HG03378 (cell line): ENCODE results near the gene MYCL.
"Not testable (repeated sequence)": the region's sequence is repeated elsewhere in the genome, so short reads cannot be mapped to it uniquely, and the experiment has no call there.

ENCODE experiments used
- ATAC-seq: cut with Tn5 transposase; IDR thresholded peaks from one replicate; pipeline ENCODE4 v1.9.1; 2021; ENCODE audit warnings: mild to moderate bottlenecking, moderate library complexity; ENCODE audit not compliant: unreplicated experiment

The MYCL gene

GRCh38 chr1:39892601-39893595 is 8.8 kb downstream of the MYCL start:
- ATAC-seq, result no peak

GRCh38 chr1:39890880-39891279 is 10.8 kb downstream of the MYCL start:
- no peak for ATAC-seq

- ATAC-seq, result no peak
These were observed 11.4 kb downstream of the MYCL start for GRCh38 chr1:39890273-39890672.

GRCh38 chr1:39886757-39887231 is 14.9 kb downstream of the MYCL start:
- no peak for ATAC-seq

- no peak for ATAC-seq
These were observed 16.2 kb downstream of the MYCL start for GRCh38 chr1:39885516-39885915.

- no peak for ATAC-seq
These were observed 19.6 kb downstream of the MYCL start for GRCh38 chr1:39882152-39882551.

- no peak for ATAC-seq
These were observed 23.4 kb downstream of the MYCL start for GRCh38 chr1:39877980-39878956.

GRCh38 chr1:39877231-39877778 is 24.4 kb downstream of the MYCL start:
- no peak for ATAC-seq

GRCh38 chr1:39876144-39876543 is 25.6 kb downstream of the MYCL start:
- ATAC-seq, result no peak

- ATAC-seq, result no peak
These were observed 29.0 kb downstream of the MYCL start for GRCh38 chr1:39872698-39873097.

- ATAC-seq, result no peak
These were observed 29.9 kb downstream of the MYCL start for GRCh38 chr1:39871796-39872195.

GRCh38 chr1:39871043-39871442 is 30.7 kb downstream of the MYCL start:
- not testable (repeated sequence) for ATAC-seq

GRCh38 chr1:39869538-39870112 is 32.1 kb downstream of the MYCL start:
- not testable (repeated sequence) for ATAC-seq

- ATAC-seq, result no peak
These were observed 35.0 kb downstream of the MYCL start for GRCh38 chr1:39866767-39867166.

GRCh38 chr1:39865762-39866161 is 36.0 kb downstream of the MYCL start:
- no peak for ATAC-seq

GRCh38 chr1:39863177-39863576 is 38.5 kb downstream of the MYCL start:
- no peak for ATAC-seq

- no peak for ATAC-seq
These were observed 40.7 kb downstream of the MYCL start for GRCh38 chr1:39861003-39861402.

- ATAC-seq, result no peak
These were observed 41.6 kb downstream of the MYCL start for GRCh38 chr1:39859859-39860812.

GRCh38 chr1:39858315-39858714 is 43.4 kb downstream of the MYCL start:
- no peak for ATAC-seq
